Heart left ventricle (tissue), 16 donors: ENCODE measurements around the gene NLRP6. TPM values are rescaled to one million over a fixed set of nuclear protein-coding genes. Genes with fewer than 3 reads are reported as not detected.

Source experiments
- ATAC-seq, 4 donors: fragments of 200-7000 bp; cut with Tn5 transposase; one replicate each; pipeline ENCODE4 v1.9.1; 2020 to 2022; ENCODE audit warnings: moderate library complexity in 4 of 4, mild to moderate bottlenecking in 3 of 4, moderate number of reproducible peaks in 1 of 4
- DNase-seq, 5 donors: peaks; one replicate each; pipeline ENCODE4 v3.0.0-alpha.2; 2020
- H3K27ac ChIP-seq, 12 donors: fragments of 200-600 bp; sonication (generic) in 4 of 12; one replicate each; pipeline versions ENCODE4 v1.5.0 to v1.8.0; 2016 to 2022; ENCODE audit warnings: mild to moderate bottlenecking in 2 of 12
- H3K27me3 ChIP-seq, 9 donors: fragments of 200-600 bp; sonication (generic) in 2 of 9; one replicate each; pipeline versions ENCODE4 v1.5.1 to v1.8.0; 2016 to 2022; ENCODE audit warnings: mild to moderate bottlenecking in 3 of 9
- H3K36me3 ChIP-seq, 9 donors: fragments of 200-600 bp; sonication (generic) in 2 of 9; one replicate each; pipeline versions ENCODE4 v1.5.0 to v1.8.0; 2018 to 2022; ENCODE audit warnings: mild to moderate bottlenecking in 2 of 9
- H3K4me1 ChIP-seq, 12 donors: fragments of 200-600 bp; sonication (generic) in 4 of 12; one replicate each; pipeline versions ENCODE4 v1.5.0 to v1.8.0; 2016 to 2022; ENCODE audit warnings: mild to moderate bottlenecking in 3 of 12
- H3K4me3 ChIP-seq, 12 donors: fragments of 200-600 bp; sonication (generic) in 4 of 12; one replicate each; pipeline versions ENCODE4 v1.5.0 to v1.8.0; 2017 to 2022; ENCODE audit warnings: mild to moderate bottlenecking in 9 of 12, moderate library complexity in 4 of 12
- H3K9me3 ChIP-seq, 12 donors: fragments of 200-600 bp; sonication (generic) in 4 of 12; one replicate each; pipeline versions ENCODE4 v1.5.0 to v1.8.0; 2016 to 2022; ENCODE audit warnings: mild to moderate bottlenecking in 1 of 12
- POLR2A ChIP-seq, 2 donors: fragments of 450-650 bp; IDR thresholded peaks; one replicate each; pipeline ENCODE4 v1.6.1; 2017; ENCODE audit warnings: antibody characterized with exemption in 2 of 2, mild to moderate bottlenecking in 2 of 2, moderate library complexity in 2 of 2
- WGBS, 4 donors: extraction: QIAGEN DNeasy Blood & Tissue Kit in 2 of 4; methylation state at CpG; one replicate each; pipeline versions ENCODE4 v1.1.5 to v1.1.7; 2013 to 2018; 5-methylcytosine and 5-hydroxymethylcytosine counted together
- intact Hi-C, 10 donors: fragments of 100-400 bp; cut with DNase I; formaldehyde crosslinking; loops; one replicate each; pipeline versions ENCODE4 v1.11.1 to v1.14.2; 2022
- polyA plus RNA-seq, 2 donors: library from polyadenylated mRNA; stranded (reverse); fragments of 200-250 nt; gene quantifications; one replicate each; pipeline ENCODE4 v1.2.3, GENCODE V29; 2013
- total RNA-seq, 9 donors: library from RNA; depleted of rRNA in 2 of 9; stranded (reverse); fragments of >200 nt in 2 of 9; fragmentation: NEBNext Ultra II Directional in 3 of 9; extraction: Animal tissue kit (Norgen Biotek cat#: 25700) in 3 of 9; gene quantifications; one replicate each; pipeline versions ENCODE4 v1.1.0 to v1.2.4, GENCODE V29; 2016 to 2023
- TF ChIP-seq, protein P1 (sequence below), 12 donors: fragments of 200-600 bp; sonication (generic) in 4 of 12; IDR thresholded peaks; one replicate each; pipeline versions ENCODE4 v1.5.0 to v1.8.0; 2018 to 2022; ENCODE audit warnings: antibody characterized with exemption in 12 of 12, mild to moderate bottlenecking in 5 of 12
- donor health status: ischemic (EF 13 %, LVEDD 7.1; RV severe dilation, severe dysfunction).
- donor health status: healthy with polysubstance abuse.
- donor health status: DM: no; HTN: yes; CAD: no.
- donor health status: DM: no; HTN: no; CAD: no.
- donor health status: ischemic (EF 25% LVEDD 6.9; RV normal size, moderate dysfunction).
- donor health status: ischemic (EF 25% LVEDD 5.7; RV mildly dilated, moderate dysfunction).
- donor health status: healthy.
- donor health status: DM: yes; HTN: yes; CAD: no.
- donor health status: ischemic (EF 35%, LVEDD 5.7; RV mildly dilated, moderate dysfunction).
- donor health status: nonischemic (EF 11% LVEDD 7.7; RV severe dilation, severe dysfunction).
- donor health status: DM: yes; HTN: yes; CAD: no.
- donor health status: PGD.
- donor health status: ischemic (EF 29% LVEDD 5.4; RV normal size, mild dysfunction).
- donor health status: nonischemic (EF 23%, LVEDD 6.1; RV moderate dilation, normal function).

Gene NLRP6
- total and polyA plus RNA-seq, 11 donors = 0.09 to 0.20 (median 0.14) TPM; not detected in 6

DNA sequence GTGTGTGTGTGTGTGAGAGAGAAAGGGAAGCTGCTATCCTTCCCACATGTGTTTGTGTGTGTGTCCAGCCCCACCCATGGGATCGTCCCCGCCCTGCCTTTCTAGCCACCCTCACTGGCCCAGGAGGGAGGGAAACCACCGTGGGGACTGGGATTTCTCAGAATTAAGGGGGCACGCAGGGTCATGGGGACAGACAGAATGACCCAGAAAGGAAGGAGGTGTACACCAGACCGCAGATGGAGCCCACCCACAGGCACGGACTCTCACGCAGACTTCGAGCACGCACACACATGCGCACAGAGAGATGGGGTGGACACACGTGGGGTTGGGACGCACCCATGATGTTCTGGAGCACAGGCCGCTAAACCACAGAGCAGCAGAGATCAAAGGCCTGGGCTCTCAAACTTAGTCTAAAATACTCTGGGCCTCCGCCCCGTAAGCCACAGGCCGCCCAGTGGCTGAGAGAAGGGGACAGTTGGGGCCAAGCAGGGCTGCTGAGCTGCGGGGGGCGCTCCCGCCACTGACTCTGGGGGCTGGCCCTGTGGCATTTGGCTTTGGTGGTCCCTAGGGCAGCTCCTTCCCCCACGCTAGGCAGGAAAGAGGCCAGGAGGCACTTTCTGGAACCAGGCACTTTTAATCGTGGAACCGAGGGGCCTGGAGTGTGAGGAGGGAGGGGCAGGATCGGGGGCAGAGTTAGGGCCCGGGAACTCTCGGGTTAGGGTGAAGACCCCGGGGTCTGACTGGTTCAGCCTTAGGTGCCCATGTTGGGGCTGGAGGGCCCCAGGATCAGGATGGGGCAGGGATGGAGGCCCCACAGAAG, 19.6 kb downstream of the NLRP6 start:
- Histone ChIP-seq H3K4me3 (no peak overlapping the region), H3K36me3 (peaks cover 0 to 6% (median 0%) of the 10 kb centered on the region in 9 donors), H3K27ac (no peak overlapping the region), H3K4me1 (peaks cover 0 to 18% (median 0%) of the 10 kb centered on the region in 12 donors), H3K9me3 (no peaks in the 10 kb centered on the region), H3K27me3 (peaks cover 4 to 47% (median 17%) of the 10 kb centered on the region in 9 donors)
- WGBS, 4 donors = 54 to 66% (median 57%) methylated on average over 25 to 26 of the region's 26 CpGs
- ATAC-seq (peak in 3 of 4 donors; percentile 43 to 61 (median 51)), DNase-seq (peak in 3 of 5 donors; percentile 53 to 65 (median 56))
- intact Hi-C loops = loop anchor here in 1 of 10 donors (2.0 to 10.0 kb wide), 2 partner anchors 45 to 93 kb away; partner anchors contain the start of genes BET1L and RIC8A
- no peak for TF ChIP-seq POLR2A (IDR thresholded peaks at IDR 0.05)

DNA sequence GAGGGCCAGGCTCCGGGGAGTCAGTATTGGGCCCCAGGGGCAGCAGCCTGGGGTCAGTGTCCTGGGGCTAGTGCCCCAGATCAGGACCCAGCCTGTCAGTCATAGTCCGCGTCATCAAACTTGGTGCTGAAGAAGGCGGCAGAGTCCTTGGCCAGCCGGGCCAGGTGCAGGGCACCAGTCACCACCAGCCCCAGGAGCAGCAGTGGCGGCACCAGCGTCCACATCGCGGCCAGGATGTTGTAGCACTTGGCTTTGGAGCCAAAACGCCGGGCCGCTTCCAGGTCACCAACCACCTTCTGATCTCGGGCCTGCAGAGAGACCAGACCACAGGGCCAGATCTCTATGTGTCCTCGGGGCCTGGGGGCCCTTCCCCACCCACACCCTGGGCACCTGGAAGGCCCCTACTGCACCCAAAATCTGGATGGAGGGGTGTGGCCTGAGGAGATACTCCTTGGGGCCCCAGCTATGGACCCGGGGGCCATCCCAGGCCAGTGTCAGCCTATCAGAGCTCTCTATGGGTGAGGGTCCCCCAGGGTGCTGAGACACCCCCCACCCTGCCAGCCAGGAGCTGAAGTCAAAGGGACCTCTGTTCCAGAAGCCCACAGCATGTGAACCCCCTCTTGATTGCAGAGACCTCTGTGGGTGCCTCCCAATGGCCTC, 20.3 kb downstream of the NLRP6 start:
- Histone ChIP-seq H3K4me1 (peaks cover 0 to 18% (median 0%) of the 10 kb centered on the region in 12 donors), H3K4me3 (no peak overlapping the region), H3K27ac (no peak overlapping the region), H3K36me3 (peaks cover 0 to 4% (median 0%) of the 10 kb centered on the region in 9 donors), H3K9me3 (no peaks in the 10 kb centered on the region), H3K27me3 (peaks cover 4 to 47% (median 17%) of the 10 kb centered on the region in 9 donors)
- DNase-seq (peak in 2 of 5 donors; percentile 14 to 51), ATAC-seq (no peak)
- intact Hi-C loops = loop anchor here in 1 of 10 donors (2.0 to 10.0 kb wide), 2 partner anchors 46 to 94 kb away; partner anchors contain the start of genes BET1L and RIC8A
- WGBS, 4 donors = 59 to 76% (median 69%) methylated on average over 11 to 15 of the region's 15 CpGs
- TF ChIP-seq, protein P1, sequence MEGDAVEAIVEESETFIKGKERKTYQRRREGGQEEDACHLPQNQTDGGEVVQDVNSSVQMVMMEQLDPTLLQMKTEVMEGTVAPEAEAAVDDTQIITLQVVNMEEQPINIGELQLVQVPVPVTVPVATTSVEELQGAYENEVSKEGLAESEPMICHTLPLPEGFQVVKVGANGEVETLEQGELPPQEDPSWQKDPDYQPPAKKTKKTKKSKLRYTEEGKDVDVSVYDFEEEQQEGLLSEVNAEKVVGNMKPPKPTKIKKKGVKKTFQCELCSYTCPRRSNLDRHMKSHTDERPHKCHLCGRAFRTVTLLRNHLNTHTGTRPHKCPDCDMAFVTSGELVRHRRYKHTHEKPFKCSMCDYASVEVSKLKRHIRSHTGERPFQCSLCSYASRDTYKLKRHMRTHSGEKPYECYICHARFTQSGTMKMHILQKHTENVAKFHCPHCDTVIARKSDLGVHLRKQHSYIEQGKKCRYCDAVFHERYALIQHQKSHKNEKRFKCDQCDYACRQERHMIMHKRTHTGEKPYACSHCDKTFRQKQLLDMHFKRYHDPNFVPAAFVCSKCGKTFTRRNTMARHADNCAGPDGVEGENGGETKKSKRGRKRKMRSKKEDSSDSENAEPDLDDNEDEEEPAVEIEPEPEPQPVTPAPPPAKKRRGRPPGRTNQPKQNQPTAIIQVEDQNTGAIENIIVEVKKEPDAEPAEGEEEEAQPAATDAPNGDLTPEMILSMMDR (IDR thresholded peaks at IDR 0.05) = no peak
- no peak for TF ChIP-seq POLR2A (IDR thresholded peaks at IDR 0.05)

DNA sequence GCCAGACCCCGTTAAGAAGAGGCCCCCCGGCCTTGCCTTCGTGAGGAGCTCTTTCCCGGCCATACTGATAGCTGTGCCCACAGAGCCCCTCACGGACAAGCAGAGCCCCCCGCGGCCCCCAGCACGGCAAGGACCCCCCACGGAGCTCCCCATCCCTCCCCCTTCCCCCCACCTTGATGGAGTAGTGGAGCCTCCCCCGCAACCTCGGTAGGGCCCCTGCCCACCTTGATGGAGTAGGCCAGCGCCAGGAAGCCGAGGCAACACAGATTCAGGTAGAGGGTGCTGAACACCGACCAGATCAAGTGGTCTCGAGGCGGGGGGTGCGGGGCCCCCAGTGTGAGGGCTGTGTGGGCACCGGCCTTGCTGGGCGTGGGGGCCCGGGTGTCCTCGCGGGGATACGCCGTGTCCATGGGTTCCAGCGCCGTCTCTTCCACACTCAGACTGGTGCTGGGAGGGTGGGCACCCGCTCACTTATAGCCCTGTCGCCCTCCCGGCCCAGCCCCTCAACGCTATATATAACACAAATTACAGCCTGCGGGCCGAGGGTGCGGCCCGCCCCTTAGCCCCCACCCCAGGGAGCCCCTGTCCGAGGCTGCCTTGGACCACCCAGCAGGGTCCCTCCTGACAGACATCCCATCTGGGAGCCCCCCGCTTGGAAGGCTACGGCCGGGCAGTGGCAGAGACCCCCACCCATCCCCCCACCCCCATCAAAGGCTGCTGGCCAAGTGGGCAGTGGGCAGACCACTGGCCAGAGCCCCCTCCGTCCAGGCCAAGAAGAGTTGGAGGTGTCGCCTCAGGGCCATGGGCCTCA, 21.1 kb downstream of the NLRP6 start, which contains the start of gene IFITM5:
Gene IFITM5, minus strand, starts transcription at position 446 of the 811 bp plus-strand sequence. Its CDS starts 36 bp downstream, at position 410.
- TF ChIP-seq, protein P1 (IDR thresholded peaks at IDR 0.05) = no peak
- no peak for TF ChIP-seq POLR2A (IDR thresholded peaks at IDR 0.05)
- H3K27me3 ChIP-seq = peaks cover 4 to 47% (median 17%) of the 10 kb centered on the region in 9 donors
- DNase-seq (peak in 3 of 5 donors; percentile 27 to 49 (median 31)), ATAC-seq (no peak)
- H3K36me3 ChIP-seq = no peaks in the 10 kb centered on the region
- intact Hi-C loops = loop anchor here in 1 of 10 donors (2.0 to 10.0 kb wide), 2 partner anchors 46 to 94 kb away; partner anchors contain the start of genes BET1L and RIC8A
- H3K4me3 ChIP-seq = no peak within 1 kb of the TSS
- no peaks in the 10 kb centered on the region for H3K9me3 ChIP-seq
- H3K4me1 ChIP-seq = peaks cover 0 to 18% (median 0%) of the 10 kb centered on the region in 12 donors
- no peak within 1 kb of the TSS for H3K27ac ChIP-seq
- WGBS, 4 donors = 57 to 69% (median 66%) methylated on average over 16 to 40 of the region's 40 CpGs
